T-helper 22 cell (primary cell): Measurements from ENCODE around the gene SIGLEC11.
"Not testable (repeated sequence)": the region's sequence is repeated elsewhere in the genome, so short reads cannot be mapped to it uniquely, and the experiment has no call there.

ENCODE experiments used
- DNase-seq: peaks from one replicate; pipeline ENCODE4 v3.0.0-alpha.2; 2020; ENCODE audit warnings: low read depth

Gene SIGLEC11

GRCh38 chr19:49960980-49961379, at the start of gene SIGLEC11:
SIGLEC11 (minus strand) TSS chr19:49961172; CDS start chr19:49961081, 91 bp downstream.
- not testable (repeated sequence) for DNase-seq

DNA sequence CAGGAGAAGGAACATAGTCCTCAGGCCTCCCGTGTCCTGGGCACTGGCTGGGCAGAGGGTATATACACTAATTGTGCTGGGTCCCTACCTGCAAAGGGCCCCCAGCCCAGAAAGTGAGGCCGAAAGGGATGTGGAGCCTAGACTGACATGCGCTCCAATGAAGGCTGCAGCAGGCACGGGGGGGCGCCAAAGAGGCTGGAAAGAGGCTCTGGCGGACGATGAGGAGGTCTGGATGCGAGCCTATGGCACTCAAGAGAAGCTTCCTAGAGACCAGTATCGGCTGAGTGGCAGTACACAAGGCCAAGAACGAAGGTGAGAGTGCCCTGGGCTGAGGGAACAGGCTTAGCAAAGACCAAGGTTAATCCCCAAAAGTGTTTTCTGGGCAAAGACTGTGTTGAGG, 47.6 kb upstream of the SIGLEC11 start:
- DNase-seq, result no peak

DNA sequence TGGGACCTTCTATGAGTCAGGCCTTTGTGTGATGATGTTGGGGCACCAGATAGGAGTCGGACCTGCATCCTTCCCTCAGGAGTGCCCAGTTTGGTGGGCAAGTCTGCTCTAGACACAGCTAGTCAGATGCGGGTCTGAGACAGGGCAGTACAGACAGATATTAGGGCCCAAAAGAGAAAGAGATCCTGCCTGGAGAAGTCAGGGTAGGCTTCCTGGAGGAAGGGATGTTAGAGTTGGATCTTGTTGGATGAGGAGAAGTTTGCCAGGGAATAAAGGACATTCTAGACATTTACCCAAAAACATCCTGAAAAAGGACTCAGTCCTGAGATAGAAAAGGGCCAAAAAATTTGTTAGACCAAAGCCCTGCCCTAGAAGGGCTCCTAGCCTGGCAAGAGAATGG, 47.0 kb upstream of the SIGLEC11 start:
- DNase-seq, result no peak

DNA sequence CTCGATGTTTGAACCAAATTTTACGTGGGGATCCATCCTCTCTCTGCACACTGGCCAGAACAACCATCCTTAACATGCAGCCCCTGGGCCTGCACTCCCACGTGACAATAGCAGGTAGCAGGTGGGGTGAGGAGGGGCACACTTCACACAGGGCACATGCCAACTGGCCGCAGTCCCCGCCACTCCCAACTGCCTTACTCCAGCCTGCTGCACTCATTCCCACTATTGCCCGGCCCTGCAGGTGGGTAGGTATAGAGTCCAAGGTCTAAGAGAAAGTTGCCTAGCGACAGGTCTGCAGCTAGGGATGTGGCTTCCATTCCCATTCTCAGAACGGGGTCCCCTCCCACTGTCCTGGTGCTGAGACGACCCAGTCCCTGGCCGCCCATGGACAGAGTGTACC, 46.2 kb upstream of the SIGLEC11 start:
- no peak for DNase-seq

GRCh38 chr19:50005428-50005827, 44.5 kb upstream of the SIGLEC11 start:
- no peak for DNase-seq

DNA sequence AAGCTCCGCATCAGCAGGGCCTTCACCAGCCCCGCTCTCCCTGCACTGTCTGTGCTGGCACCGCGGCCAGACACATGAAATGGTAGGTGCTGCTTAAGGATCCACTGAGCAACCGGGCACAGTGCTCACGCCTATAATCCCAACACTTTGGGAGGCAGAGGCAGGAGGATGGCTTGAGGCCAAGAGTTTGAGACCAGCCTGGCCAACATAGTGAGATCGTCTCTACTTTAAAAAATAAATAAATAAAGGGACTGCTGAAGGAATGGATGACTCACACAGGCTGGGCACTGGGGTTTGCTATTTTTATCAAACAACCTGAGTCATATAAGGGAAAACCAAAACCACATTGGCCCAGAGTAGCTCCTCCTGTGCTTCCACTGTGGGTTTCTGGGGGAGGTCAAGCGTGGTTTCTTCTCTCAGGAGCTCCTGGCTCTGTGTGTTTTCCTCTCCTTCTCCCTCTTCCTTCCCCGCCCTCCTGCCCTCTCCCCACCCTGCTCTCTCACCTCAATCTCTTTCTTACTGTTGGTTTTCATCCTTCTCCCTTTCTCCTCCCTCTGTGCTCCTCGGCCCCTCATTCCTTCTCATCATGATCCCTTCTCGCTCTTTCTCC, 42.9 kb upstream of the SIGLEC11 start:
- no peak for DNase-seq

DNA sequence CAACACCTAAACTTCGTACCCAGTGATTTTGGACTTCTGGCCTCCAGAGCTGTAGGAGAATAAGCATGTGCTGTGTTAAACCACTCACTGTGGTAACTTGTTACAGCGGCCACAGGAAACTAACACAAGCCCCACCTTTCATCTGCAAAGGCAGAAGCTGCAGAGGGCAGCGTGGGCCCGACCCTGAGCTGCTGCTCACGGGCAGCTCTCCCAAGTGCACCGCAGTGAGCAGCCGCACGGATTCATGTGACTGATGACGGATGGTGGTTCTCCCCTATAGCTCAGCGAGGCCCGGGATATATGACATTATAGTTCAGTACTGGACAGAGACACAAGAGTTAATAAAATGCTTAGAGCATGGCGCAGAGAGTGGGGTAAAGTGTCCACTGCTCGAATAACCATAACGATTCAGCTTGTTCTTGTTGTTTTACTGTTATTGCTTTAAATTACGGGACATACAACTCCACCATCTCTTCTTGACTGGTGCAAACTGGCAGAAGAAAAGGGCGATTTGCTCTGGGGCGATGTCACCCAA, 42.3 kb upstream of the SIGLEC11 start:
- DNase-seq, result no peak

DNA sequence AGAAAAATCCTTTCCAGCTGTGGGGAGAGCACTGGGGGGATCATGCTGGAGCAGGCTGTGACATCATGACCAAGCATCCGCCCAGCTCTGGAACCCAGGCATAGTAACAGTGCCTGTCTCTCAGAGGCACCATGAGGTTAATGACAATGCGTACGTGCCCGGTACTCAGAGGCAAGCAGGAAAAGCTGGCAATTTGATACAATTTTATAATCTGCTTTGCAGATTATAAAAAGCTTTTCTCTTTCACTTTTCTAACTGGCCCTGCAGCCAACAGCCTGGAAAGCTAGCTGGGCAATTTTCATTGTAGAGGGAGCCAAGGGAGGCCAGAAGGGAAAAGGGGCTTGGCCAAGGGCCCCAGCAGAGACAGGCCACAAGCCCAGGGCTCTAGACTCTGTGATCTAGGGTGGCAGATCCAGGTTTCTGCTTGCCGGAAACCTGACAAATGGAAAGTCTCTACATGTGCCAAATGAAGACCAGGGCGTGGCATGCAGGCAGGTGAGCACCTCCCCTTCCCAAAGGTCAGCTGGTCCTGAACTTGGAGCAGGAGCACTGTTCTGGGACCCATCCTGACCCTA, 41.5 kb upstream of the SIGLEC11 start:
- no peak for DNase-seq

- DNase-seq, result no peak
Observed at GRCh38 chr19:50001775-50002174, 40.8 kb upstream of the SIGLEC11 start.

- no peak for DNase-seq
Observed at GRCh38 chr19:50000841-50001557, 40.0 kb upstream of the SIGLEC11 start.

DNA sequence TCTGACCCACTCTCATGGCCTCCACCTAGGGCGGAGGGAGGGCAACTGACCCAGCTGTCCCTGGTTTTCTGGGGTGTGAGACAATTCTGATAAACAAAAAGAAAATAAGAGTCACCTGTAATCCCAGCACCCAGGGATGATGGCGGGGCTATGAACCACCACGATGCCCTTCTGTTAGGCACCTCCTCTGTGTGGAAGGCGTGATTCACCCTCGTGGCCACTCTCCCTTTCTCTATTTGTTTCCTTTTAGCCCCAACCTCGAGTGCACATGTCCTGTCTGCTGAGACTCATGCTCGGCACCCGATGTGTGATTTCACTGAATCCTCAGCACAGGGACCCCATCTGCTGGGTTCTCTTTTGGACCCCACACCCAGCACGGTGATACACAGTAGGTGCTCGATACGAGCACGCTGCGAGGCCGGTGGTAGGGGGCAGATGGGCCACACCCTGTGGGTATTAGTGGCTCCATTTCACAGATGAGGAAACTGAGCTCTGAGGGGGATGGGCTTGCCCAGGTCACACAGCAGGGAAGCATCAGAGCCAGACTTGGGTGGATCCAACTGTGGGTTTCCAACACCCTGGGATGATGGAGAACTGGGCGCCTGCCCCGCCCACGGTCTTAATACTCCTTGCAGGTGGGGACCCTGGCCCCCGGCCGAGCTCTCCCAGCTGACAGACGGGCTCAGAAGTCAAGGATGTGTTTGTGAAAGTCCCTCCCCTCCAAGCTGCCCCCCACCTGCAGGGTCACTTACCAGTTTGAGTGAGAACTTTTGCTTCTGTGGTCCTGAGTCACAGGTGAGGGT, 39.3 kb upstream of the SIGLEC11 start:
- DNase-seq, result no peak

- no peak for DNase-seq
Observed at GRCh38 chr19:49999371-50000010, 38.5 kb upstream of the SIGLEC11 start.

- DNase-seq, result no peak
Observed at GRCh38 chr19:49997709-49998108, 36.7 kb upstream of the SIGLEC11 start.

DNA sequence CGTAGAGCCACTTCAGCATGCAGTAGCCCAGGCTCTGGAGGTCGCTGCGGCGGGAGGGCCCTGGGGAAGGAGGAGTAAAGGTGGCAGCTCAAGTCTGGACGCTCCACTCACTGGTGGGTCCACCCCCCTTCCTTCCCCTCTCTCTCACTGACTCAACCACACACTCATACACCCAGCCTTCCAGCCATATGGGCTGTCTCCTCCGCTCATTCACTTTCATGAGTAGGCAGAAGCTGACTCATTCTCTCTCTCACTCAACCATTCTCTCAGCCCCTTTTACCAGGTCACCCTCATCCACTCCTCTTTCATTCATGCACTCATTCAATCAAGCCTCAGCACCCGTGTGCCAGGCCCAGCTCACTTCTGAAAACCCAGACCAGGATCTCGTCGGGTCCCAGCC, 27.5 kb upstream of the SIGLEC11 start:
- no peak for DNase-seq

DNA sequence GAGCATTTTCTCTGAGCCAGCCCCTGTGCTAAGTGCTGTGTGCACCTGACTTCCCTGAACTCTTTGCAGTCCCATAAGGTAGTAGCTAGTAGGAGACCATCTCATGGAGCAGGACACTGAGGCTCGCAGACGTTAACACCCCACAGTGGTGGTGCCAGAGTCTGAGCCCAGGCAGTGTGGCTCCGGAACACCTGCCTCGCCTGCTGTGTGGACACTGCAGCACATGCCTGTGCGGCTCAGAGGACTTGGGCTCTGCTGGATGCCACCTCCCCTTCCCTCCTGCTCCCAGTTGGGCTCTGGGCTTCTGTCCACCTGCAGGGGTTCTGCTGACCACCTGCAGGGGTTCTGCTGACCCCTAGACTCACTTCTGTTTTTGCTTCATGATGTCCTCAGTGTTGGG, 27.0 kb upstream of the SIGLEC11 start:
- no peak for DNase-seq

DNA sequence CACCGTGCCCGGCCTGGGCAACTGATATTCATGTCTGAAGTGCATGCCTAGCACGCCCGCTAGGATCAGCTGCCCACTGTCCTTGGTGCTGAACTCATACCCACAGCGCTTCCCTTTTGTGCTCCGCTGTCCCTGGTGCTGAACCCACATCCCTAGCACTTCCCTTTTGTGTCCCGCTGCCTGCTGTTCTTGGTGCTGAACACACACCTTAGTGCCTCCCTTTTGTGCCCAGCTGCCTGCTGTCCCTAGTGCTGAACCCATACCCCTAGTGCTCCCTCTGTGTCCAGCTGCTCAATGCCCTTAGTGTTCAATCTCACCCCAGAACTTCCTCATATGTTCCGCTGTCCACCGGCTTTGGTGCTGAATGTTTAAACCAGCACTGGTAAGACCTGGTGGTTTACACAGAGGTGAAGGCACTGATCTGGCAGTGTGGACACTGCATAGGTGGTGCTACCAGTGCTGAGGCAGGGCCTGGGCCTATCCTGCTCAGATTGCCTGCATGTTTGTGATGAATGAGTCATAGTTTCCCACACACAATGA, 26.3 kb upstream of the SIGLEC11 start:
- peak; percentile 55 for DNase-seq

DNA sequence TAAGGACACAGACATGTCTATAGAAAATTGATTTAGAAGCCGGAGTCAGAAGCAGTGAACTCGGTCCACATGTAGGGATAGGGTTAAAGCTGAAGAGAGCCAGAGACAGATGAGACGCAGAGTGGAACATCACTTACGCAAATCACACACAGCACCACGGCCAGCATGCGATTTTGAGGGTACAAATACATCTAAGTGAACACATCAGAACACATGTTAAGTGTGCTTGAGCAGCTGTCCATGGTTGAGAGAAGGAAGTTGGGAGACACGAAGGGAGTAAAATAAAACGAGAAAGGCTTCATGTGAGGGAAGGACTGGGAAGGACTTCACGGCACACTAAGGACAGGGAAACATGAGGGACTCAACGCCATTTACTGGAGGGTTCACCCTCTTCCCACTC, 25.4 kb upstream of the SIGLEC11 start:
- no peak for DNase-seq

DNA sequence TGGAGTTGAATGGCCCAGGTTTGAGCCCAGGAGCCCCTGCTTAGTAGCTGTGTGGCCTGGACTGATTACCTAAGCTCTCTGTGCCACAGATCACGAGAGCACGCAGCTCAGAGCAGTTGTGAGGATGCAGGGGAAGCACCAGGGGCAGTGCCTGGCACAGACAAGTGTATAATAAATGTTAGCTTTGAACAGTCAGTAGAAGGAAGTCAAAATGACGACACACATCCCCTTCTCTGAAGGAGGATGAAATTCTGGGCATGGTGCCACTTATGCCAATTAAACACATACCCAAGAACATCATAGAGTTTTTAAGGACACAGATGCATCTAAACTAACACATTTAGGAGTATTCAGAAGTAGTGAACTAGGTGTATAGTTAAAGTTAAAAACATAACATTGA, 24.9 kb upstream of the SIGLEC11 start:
- no peak for DNase-seq

DNA sequence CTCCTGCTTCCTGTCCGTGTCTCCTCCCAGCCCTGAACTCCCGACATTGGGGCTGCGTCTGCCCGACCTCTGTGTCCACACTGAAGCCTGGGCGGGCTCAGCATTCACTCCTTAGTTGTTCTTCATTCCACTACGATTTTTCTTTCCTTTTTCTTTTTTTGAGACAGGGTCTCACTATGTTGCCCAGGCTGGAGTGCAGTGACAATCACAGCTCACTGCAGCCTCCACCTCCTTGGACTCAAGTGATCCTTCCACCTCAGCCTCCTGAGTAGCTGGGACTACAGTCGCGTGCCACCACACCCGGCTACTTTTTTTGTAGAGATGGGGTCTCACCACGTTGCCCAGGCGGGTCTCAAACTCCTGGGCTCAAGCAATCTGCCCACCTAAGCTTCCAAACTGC, 23.5 kb upstream of the SIGLEC11 start:
- DNase-seq, result no peak

- peak; percentile 37 for DNase-seq
Observed at GRCh38 chr19:49983645-49984229, 22.8 kb upstream of the SIGLEC11 start.
